GM12878 (cell line): Measurements from ENCODE around the gene MVP. TPM values are rescaled to one million over a fixed set of nuclear protein-coding genes. Genes with fewer than 3 reads are reported as not detected.

ENCODE experiments used
- ATAC-seq: fragments of 200-7000 bp; cut with Tn5 transposase; 3 replicates; pipeline ENCODE4 v1.9.1; 2020; ENCODE audit warnings: mild to moderate bottlenecking, moderate library complexity
- BruUV-seq: library from RNA; stranded (reverse); fragments of 400-500 nt; replicated peaks from 2 replicates; lab custom pipeline; 2021; lab: Mats Ljungman, UMichigan
- CTCF ChIA-PET: fragments of 300-600 bp; sonication (Branson Sonifier 250); formaldehyde crosslinking; extraction: SDS; loops from one replicate; lab custom pipeline; 2021; ENCODE audit warnings: inconsistent platforms; lab: Yijun Ruan, JAX
- POLR2A ChIA-PET: fragments of 350-600 bp; formaldehyde crosslinking; extraction: SDS; loops from one replicate; lab custom pipeline; 2021; ENCODE audit warnings: inconsistent platforms; lab: Charles Lee
- RAD21 ChIA-PET: fragments of 300-600 bp; sonication (Branson Sonifier 250); formaldehyde crosslinking; loops from one replicate; lab custom pipeline; 2023; ENCODE audit warnings: antibody characterized with exemption; ENCODE audit not compliant: unreplicated experiment; lab: Charles Lee
- SMC1A ChIA-PET: fragments of 300-600 bp; sonication (Branson Sonifier 250); formaldehyde crosslinking; loops from one replicate; lab custom pipeline; 2023; ENCODE audit not compliant: unreplicated experiment, uncharacterized antibody; lab: Charles Lee
- DNase-seq: peaks from one replicate; pipeline ENCODE4 v3.0.0-alpha.2; 2011; ENCODE audit warnings: low read depth, low spot score
- FAIRE-seq: peaks from 3 replicates; lab custom pipeline; 2011; peaks lifted over from hg19 to GRCh38; lab: Jason Lieb, UNC
- H2AFZ ChIP-seq: 2 replicates; pipeline ENCODE4 v1.6.0; 2011; ENCODE audit warnings: low read depth, low read length, control low read depth; ENCODE audit not compliant: control insufficient read depth
- H3K27ac ChIP-seq: 2 replicates; pipeline ENCODE4 v1.5.1; 2011; ENCODE audit warnings: control low read depth; ENCODE audit not compliant: control insufficient read depth, insufficient read depth
- H3K27me3 ChIP-seq, 2 experiments: replicated peaks in 1 of 2; 2 replicates each; pipeline versions ENCODE4 v1.6.0 to v1.6.1; 2011; ENCODE audit warnings: low read length in 1 of 2; ENCODE audit not compliant: control insufficient read depth in 2 of 2, insufficient read depth in 2 of 2
- H3K36me3 ChIP-seq, 2 experiments: 2 replicates each; pipeline ENCODE4 v1.5.1; 2011; ENCODE audit warnings: low read length in 1 of 2; ENCODE audit not compliant: control insufficient read depth in 2 of 2, insufficient read depth in 2 of 2
- H3K4me1 ChIP-seq: 2 replicates; pipeline ENCODE4 v1.6.1; 2011; ENCODE audit warnings: mild to moderate bottlenecking, low read length, moderate library complexity, mixed read lengths; ENCODE audit not compliant: control insufficient read depth, insufficient read depth
- H3K4me2 ChIP-seq: 2 replicates; pipeline ENCODE4 v1.6.0; 2011; ENCODE audit warnings: control low read depth; ENCODE audit not compliant: control insufficient read depth, insufficient read depth
- H3K4me3 ChIP-seq: fragments of 200-600 bp; sonication (generic); 2 replicates; pipeline ENCODE4 v1.5.1; 2016
- H3K79me2 ChIP-seq: 2 replicates; pipeline ENCODE4 v1.6.0; 2011; ENCODE audit warnings: low read length; ENCODE audit not compliant: control insufficient read depth, insufficient read depth
- H3K9ac ChIP-seq: 2 replicates; pipeline ENCODE4 v1.8.0; 2011; ENCODE audit warnings: low read length, control low read depth, mixed read lengths; ENCODE audit not compliant: control insufficient read depth, insufficient read depth
- H3K9me3 ChIP-seq: replicated peaks from 3 replicates; pipeline ENCODE4 v1.5.1; 2011; ENCODE audit warnings: mild to moderate bottlenecking, low read length; ENCODE audit not compliant: control insufficient read depth, insufficient read depth
- H4K20me1 ChIP-seq: 2 replicates; pipeline ENCODE4 v1.6.0; 2011; ENCODE audit not compliant: control insufficient read depth, insufficient read depth
- BACH1 ChIP-seq: fragments of 450-650 bp; IDR thresholded peaks from 2 replicates; pipeline ENCODE4 v1.6.1; 2017; ENCODE audit warnings: mild to moderate bottlenecking, borderline replicate concordance
- E2F4 ChIP-seq: IDR thresholded peaks from 2 replicates; pipeline ENCODE4 v1.6.1; 2012; ENCODE audit warnings: low read depth, low read length, improper control_type of control experiment
- HDAC6 ChIP-seq: fragments of 200-600 bp; sonication (generic); IDR thresholded peaks from one replicate; pipeline ENCODE4 v1.8.0; 2017; ENCODE audit warnings: antibody characterized with exemption; ENCODE audit not compliant: unreplicated experiment
- IKZF1 ChIP-seq: fragments of 450-650 bp; conservative IDR thresholded peaks from 2 replicates; pipeline ENCODE4 v1.6.1; 2017; ENCODE audit warnings: antibody characterized with exemption, mild to moderate bottlenecking
- KLF5 ChIP-seq: fragments of 450-650 bp; IDR thresholded peaks from 2 replicates; pipeline ENCODE4 v1.6.1; 2014; ENCODE audit warnings: mild to moderate bottlenecking; ENCODE audit not compliant: partially characterized antibody
- MAX ChIP-seq: IDR thresholded peaks from 2 replicates; pipeline ENCODE4 v1.6.1; 2012; ENCODE audit warnings: low read depth, low read length, improper control_type of control experiment
- NBN ChIP-seq: fragments of 450-650 bp; IDR thresholded peaks from 2 replicates; pipeline ENCODE4 v1.6.1; 2016
- NKRF ChIP-seq: fragments of 450-650 bp; conservative IDR thresholded peaks from 2 replicates; pipeline ENCODE4 v1.6.1; 2017; ENCODE audit warnings: mild to moderate bottlenecking, moderate library complexity
- NR2F1 ChIP-seq: fragments of 450-650 bp; conservative IDR thresholded peaks from 2 replicates; pipeline ENCODE4 v1.6.1; 2017; ENCODE audit warnings: mild to moderate bottlenecking
- POU2F2 ChIP-seq: IDR thresholded peaks from 3 replicates; pipeline ENCODE4 v1.6.1; 2011; ENCODE audit warnings: low read depth, mild to moderate bottlenecking, low read length, borderline replicate concordance
- RFX5 ChIP-seq: IDR thresholded peaks from 2 replicates; pipeline ENCODE4 v1.6.1; 2011; ENCODE audit warnings: low read depth, low read length, improper control_type of control experiment
- SMARCA5 ChIP-seq: fragments of 450-650 bp; IDR thresholded peaks from 2 replicates; pipeline ENCODE4 v1.6.1; 2017; ENCODE audit warnings: mild to moderate bottlenecking
- SREBF2 ChIP-seq: IDR thresholded peaks from 2 replicates; pipeline ENCODE4 v1.6.1; 2012; ENCODE audit warnings: mild to moderate bottlenecking, low read length
- TCF3 ChIP-seq: IDR thresholded peaks from 2 replicates; pipeline ENCODE4 v1.6.1; 2012; ENCODE audit warnings: low read depth, mild to moderate bottlenecking, low read length, borderline replicate concordance; ENCODE audit not compliant: insufficient read depth
- USF1 ChIP-seq: IDR thresholded peaks from 2 replicates; pipeline ENCODE4 v1.6.1; 2011; ENCODE audit warnings: borderline replicate concordance, low read depth, mild to moderate bottlenecking, moderate library complexity, mixed read lengths, low read length; ENCODE audit not compliant: insufficient read depth; ENCODE audit errors: extremely low read length
- YBX1 ChIP-seq: fragments of 450-650 bp; IDR thresholded peaks from 2 replicates; pipeline ENCODE4 v1.6.1; 2016; ENCODE audit warnings: antibody characterized with exemption
- ZNF207 ChIP-seq: fragments of 450-650 bp; IDR thresholded peaks from 2 replicates; pipeline ENCODE4 v1.6.1; 2014; ENCODE audit warnings: antibody characterized with exemption, mild to moderate bottlenecking, borderline replicate concordance
- ZNF274 ChIP-seq: IDR thresholded peaks from one replicate; pipeline ENCODE4 v1.8.0; 2011; ENCODE audit not compliant: insufficient read length, insufficient read depth
- ZNF384 ChIP-seq: IDR thresholded peaks from 2 replicates; pipeline ENCODE4 v1.6.1; 2012; ENCODE audit warnings: low read depth, mild to moderate bottlenecking, low read length, improper control_type of control experiment, borderline replicate concordance
- WGBS: methylation state at CpG from one replicate; pipeline ENCODE4 v1.1.6; 2016; ENCODE audit warnings: low lambda C conversion rate; ENCODE audit not compliant: insufficient replicate concordance, insufficient coverage; ENCODE audit errors: missing lambda C conversion rate; 5-methylcytosine and 5-hydroxymethylcytosine counted together
- in situ Hi-C: fragments of 300-500 bp; cut with MboI; formaldehyde crosslinking; loops from 9 replicates; pipeline ENCODE4 v1.14.3; 2018; ENCODE audit warnings: mixed read lengths
- intact Hi-C: fragments of 100-400 bp; cut with micrococcal nuclease; formaldehyde crosslinking; loops from one replicate; pipeline ENCODE4 v1.14.2; 2022; ENCODE audit not compliant: unreplicated experiment
- polyA plus RNA-seq, 11 experiments: library from polyadenylated mRNA; depleted of rRNA in 4 of 11; unstranded in 6 of 11; stranded (reverse) in 5 of 11; fragments of >200 nt; fragmentation: Nextera tagmentation in 4 of 11; fragmentation: Illumina TruSeq in 1 of 11; extraction: Ambion mirVana in 4 of 11; extraction: Trizol in 1 of 11; gene quantifications; 1 replicate in 1 of 11; 2 replicates in 10 of 11; pipeline versions ENCODE4 v1.2.1 to v1.2.3, GENCODE V29; 2011 to 2016; ENCODE audit warnings: inconsistent platforms in 2 of 11, missing spikeins in 2 of 11, low read depth in 1 of 11
- total RNA-seq, 4 experiments: library from RNA; depleted of rRNA in 3 of 4; stranded (reverse); fragments of >200 nt in 3 of 4; fragmentation: Illumina TruSeq in 1 of 4; extraction: Trizol in 1 of 4; gene quantifications; 2 replicates each; pipeline versions ENCODE4 v1.2.1 to v1.2.3, GENCODE V29; 2013 to 2021

MVP gene
- total and polyA plus RNA-seq, 10 of the 15 experiments (the other 5 are each of a cell fraction or from before 2014, with no cell fraction given) = 0.98 to 74.2 (median 54.7) TPM

DNA sequence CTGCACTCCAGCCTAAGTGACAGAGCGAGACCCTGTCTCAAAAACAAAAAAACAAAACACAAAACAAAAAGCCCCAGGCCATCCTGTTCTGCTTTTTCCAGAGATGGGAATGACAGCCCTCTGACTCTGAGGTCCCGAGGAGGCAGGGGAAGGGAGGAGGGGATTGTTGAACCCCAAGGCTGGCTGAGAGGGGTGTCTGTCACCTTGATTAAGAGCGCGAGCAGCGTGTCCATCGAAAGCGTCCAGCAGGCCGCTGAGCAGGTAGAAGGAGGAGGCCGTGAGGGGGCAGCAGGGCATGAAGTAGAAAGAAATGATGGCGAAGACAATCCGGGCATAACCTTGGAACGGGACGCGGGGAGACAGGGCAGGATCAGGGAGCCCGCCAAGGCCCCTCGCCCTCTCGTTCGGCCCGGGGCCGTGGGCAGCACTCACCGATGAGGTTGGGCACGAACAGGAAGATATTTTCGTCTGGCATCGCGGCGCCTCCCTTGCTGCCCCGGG, 42.2 kb downstream of the MVP start (continued):
- no peak for TF ChIP-seq NKRF
- TF ChIP-seq ZNF207 = no peak
- TF ChIP-seq ZNF274 = no peak

- ChIA-PET RAD21 (no interaction called here), POLR2A (interaction anchor here (1.5 kb wide), 1 partner anchor 42 kb away, joined by 6 read pairs; the partner anchor contains the start of gene MVP), CTCF (interaction anchor here (1.5 kb wide), 1 partner anchor 15 kb away, joined by 6 read pairs; no protein-coding TSS in a partner anchor), SMC1A (no interaction called here)
- Histone ChIP-seq H3K27ac (peak within 1 kb of the TSS; percentile 95), H3K9me3 (no peaks in the 10 kb centered on the region), H3K9ac (peak within 1 kb of the TSS; percentile 77), H3K4me1 (peaks cover 4% of the 10 kb centered on the region), H2AFZ (peak within 1 kb of the TSS; percentile 100), H4K20me1 (no peaks in the 10 kb centered on the region), H3K79me2 (peaks cover 7% of the 10 kb centered on the region), H3K36me3 (peaks cover 0 to 3% of the 10 kb centered on the region in 2 experiments; a peak in 2 of 4 replicates), H3K27me3 (0 out of 4 replicates have a peak, but pooled peaks cover 0 to 1% of the 10 kb centered on the region in 2 experiments), H3K4me3 (peak within 1 kb of the TSS; percentile 92), H3K4me2 (peak within 1 kb of the TSS; percentile 80)
- BruUV-seq = no TSS peak
- ATAC-seq = peak; percentile 99
- DNase-seq = peak; percentile 92
- WGBS = under 1% methylated on average over 55 of the region's 57 CpGs
- FAIRE-seq = peak; percentile 100
- in situ Hi-C loops = no loop called here
- intact Hi-C loops = loop anchor here (5.0 to 10.0 kb wide), 2 partner anchors 41 to 62 kb away; partner anchors contain the start of genes KCTD13 and MVP
- TF ChIP-seq SMARCA5 = peak; percentile 74; the same call in 1 of the 2 replicates
- TF ChIP-seq BACH1 = peak; percentile 26; the same call in 1 of the 2 replicates
- 0 out of 3 replicates have a peak, but pooled peaks have one; percentile 16 for TF ChIP-seq POU2F2
- peak; percentile 98 for TF ChIP-seq NBN
- TF ChIP-seq YBX1 = no peak
- no peak for TF ChIP-seq ZNF384
- TF ChIP-seq SREBF2 = no peak
- no peak for TF ChIP-seq MAX
- TF ChIP-seq E2F4 = no peak
- peak; percentile 87 for TF ChIP-seq IKZF1
- TF ChIP-seq RFX5 = no peak
- TF ChIP-seq KLF5 = peak; percentile 100
- no peak for TF ChIP-seq USF1
- 0 out of 2 replicates have a peak, but pooled peaks have one; percentile 21 for TF ChIP-seq NR2F1
- no peak for TF ChIP-seq TCF3
- no peak for TF ChIP-seq HDAC6
Measured at GRCh38 chr16:29862884-29863668, 42.8 kb downstream of the MVP start, which contains the start of gene CDIPT. Gene CDIPT (minus strand): TSS chr16:29863226. CDS start chr16:29862857, 369 bp downstream.
